ENCODE results near the gene STK39.

Gene STK39

GRCh38 chr2:168079236-168079635 lies 168.2 kb downstream of the STK39 start:
- TF ChIP-seq, protein P1, sequence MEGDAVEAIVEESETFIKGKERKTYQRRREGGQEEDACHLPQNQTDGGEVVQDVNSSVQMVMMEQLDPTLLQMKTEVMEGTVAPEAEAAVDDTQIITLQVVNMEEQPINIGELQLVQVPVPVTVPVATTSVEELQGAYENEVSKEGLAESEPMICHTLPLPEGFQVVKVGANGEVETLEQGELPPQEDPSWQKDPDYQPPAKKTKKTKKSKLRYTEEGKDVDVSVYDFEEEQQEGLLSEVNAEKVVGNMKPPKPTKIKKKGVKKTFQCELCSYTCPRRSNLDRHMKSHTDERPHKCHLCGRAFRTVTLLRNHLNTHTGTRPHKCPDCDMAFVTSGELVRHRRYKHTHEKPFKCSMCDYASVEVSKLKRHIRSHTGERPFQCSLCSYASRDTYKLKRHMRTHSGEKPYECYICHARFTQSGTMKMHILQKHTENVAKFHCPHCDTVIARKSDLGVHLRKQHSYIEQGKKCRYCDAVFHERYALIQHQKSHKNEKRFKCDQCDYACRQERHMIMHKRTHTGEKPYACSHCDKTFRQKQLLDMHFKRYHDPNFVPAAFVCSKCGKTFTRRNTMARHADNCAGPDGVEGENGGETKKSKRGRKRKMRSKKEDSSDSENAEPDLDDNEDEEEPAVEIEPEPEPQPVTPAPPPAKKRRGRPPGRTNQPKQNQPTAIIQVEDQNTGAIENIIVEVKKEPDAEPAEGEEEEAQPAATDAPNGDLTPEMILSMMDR (conservative IDR thresholded peaks at IDR 0.05; ENCODE audit: low read depth, low read length), result no peak
- no peak overlapping the region for H3K4me3 ChIP-seq (ENCODE audit: low read length)
- no peak for DNase-seq (ENCODE audit: low read depth)

GRCh38 chr2:168076731-168077130 lies 170.7 kb downstream of the STK39 start:
- TF ChIP-seq, protein P1 (conservative IDR thresholded peaks at IDR 0.05; ENCODE audit: low read depth, low read length), result no peak
- no peak overlapping the region for H3K4me3 ChIP-seq (ENCODE audit: low read length)
- DNase-seq (ENCODE audit: low read depth), result no peak

GRCh38 chr2:168075446-168075845 lies 171.9 kb downstream of the STK39 start:
- DNase-seq (ENCODE audit: low read depth), result no peak
- TF ChIP-seq, protein P1 (conservative IDR thresholded peaks at IDR 0.05; ENCODE audit: low read depth, low read length), result no peak
- H3K4me3 ChIP-seq (ENCODE audit: low read length), result no peak overlapping the region

GRCh38 chr2:168072626-168073303 lies 174.6 kb downstream of the STK39 start:
- no peak overlapping the region for H3K4me3 ChIP-seq (ENCODE audit: low read length)
- TF ChIP-seq, protein P1 (conservative IDR thresholded peaks at IDR 0.05; ENCODE audit: low read depth, low read length), result no peak
- no peak for DNase-seq (ENCODE audit: low read depth)

DNA sequence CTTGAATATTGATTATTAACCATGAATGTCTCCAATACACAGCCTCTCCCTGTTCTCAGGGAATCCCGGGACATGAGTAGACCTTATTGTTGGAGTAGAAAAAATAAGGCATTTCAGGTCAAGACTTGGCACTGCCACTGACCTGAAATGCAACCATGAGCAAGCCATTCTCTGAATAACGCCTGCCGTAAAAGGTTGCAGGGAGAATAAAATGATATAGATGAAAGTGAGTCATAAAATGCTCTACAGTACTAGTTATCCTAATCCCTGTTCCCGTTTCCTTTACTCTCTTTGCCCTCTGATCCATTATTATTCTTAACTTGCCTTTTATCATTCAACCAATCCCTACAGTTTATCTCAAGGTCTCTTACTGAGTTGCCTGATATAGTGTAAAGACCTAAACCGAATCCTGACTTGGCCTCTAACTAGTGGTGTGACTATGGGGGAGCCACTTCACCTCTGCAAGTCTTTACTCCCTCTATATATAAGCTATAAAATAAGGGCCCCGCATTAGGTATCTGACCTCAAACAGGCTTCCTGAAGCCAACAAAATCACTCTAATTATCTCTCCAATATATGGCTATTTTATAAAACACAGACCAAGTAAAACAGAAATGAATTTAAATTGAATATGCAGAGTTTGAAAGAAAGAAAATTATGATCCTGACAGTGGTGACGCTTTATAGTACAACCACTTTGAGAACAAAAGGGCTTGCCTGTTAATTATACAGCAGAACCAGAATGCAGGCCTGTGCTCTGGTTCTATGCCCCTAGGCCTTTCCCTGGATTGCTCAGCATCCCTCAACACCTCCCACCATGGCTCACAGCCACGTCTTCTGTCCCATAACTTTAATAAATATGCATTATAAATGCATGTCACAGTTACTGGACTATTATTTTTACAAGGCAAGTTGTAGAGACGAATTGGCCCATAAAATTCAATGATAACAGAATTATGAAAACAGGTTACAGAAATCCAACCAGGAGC lies 183.1 kb downstream of the STK39 start:
- no peak for DNase-seq (ENCODE audit: low read depth)
- H3K4me3 ChIP-seq (ENCODE audit: low read length), result no peak overlapping the region
- TF ChIP-seq, protein P1 (conservative IDR thresholded peaks at IDR 0.05; ENCODE audit: low read depth, low read length), result no peak

DNA sequence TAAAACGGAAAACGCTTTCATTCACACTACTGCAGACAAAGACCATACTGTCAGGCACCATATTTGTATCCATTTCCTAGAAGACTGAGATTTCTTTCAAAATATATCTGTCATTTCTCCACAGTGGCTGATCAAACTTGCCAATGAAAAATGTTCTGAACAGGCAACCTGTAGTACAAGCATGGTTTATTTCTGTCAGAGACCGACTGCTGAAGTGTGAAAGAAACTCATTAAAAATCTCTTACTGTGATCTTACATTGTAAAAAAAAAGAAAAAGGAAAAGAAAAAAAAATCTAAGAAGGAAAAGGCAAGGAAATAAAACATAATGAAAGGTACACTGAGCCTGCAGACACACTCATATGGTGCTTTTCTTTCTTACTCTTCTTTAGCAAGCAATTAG lies 184.5 kb downstream of the STK39 start:
- DNase-seq (ENCODE audit: low read depth), result no peak
- no peak overlapping the region for H3K4me3 ChIP-seq (ENCODE audit: low read length)
- TF ChIP-seq, protein P1 (conservative IDR thresholded peaks at IDR 0.05; ENCODE audit: low read depth, low read length), result no peak

Measured in retinal pigment epithelial cell (primary cell).